Naive B cell (primary cell): ENCODE results near the gene MBP. TPM values are rescaled to one million over a fixed set of nuclear protein-coding genes. Genes with fewer than 3 reads are reported as not detected.

ENCODE experiments used
- ATAC-seq, 2 donors: fragments of 150-1000 bp; cut with Tn5 transposase; 2 replicates each; pipeline ENCODE4 v1.10.0; 2021; ENCODE audit warnings: low read depth in 2 of 2, mild to moderate bottlenecking in 2 of 2, moderate library complexity in 2 of 2
- DNase-seq: peaks from one replicate; pipeline ENCODE4 v3.0.0; 2022
- H3K27ac Mint-ChIP-seq, 6 donors: one replicate each; pipeline ENCODE4 v1.8.0; 2020 to 2022; ENCODE audit warnings: mild to moderate bottlenecking in 6 of 6, mixed read lengths in 6 of 6, moderate library complexity in 5 of 6, inconsistent platforms in 2 of 6
- H3K27me3 Mint-ChIP-seq, 3 donors: one replicate each; pipeline ENCODE4 v1.8.0; 2021 to 2022; ENCODE audit warnings: mixed read lengths in 3 of 3, mild to moderate bottlenecking in 1 of 3
- H3K36me3 Mint-ChIP-seq, 2 donors: one replicate each; pipeline ENCODE4 v1.8.0; 2020 to 2022; ENCODE audit warnings: mixed read lengths in 2 of 2, inconsistent platforms in 1 of 2, mild to moderate bottlenecking in 1 of 2
- H3K4me1 Mint-ChIP-seq, 3 donors: one replicate each; pipeline ENCODE4 v1.8.0; 2020 to 2022; ENCODE audit warnings: mixed read lengths in 3 of 3, inconsistent platforms in 1 of 3, mild to moderate bottlenecking in 1 of 3, moderate library complexity in 1 of 3
- H3K4me3 Mint-ChIP-seq, 8 donors: one replicate each; pipeline ENCODE4 v1.8.0; 2020 to 2022; ENCODE audit warnings: mild to moderate bottlenecking in 8 of 8, mixed read lengths in 8 of 8, moderate library complexity in 8 of 8, inconsistent platforms in 2 of 8
- H3K9me3 Mint-ChIP-seq, 7 donors: one replicate each; pipeline ENCODE4 v1.8.0; 2020 to 2022; ENCODE audit warnings: mixed read lengths in 7 of 7, mild to moderate bottlenecking in 5 of 7, inconsistent platforms in 2 of 7, moderate library complexity in 1 of 7
- polyA plus RNA-seq, 6 donors: library from polyadenylated mRNA; unstranded; fragments of 300-500 nt; fragmentation: Illumina TruSeq; gene quantifications; one replicate each; pipeline ENCODE4 v1.2.3, GENCODE V29; 2021; ENCODE audit warnings: low read depth in 6 of 6

Gene MBP
- polyA plus RNA-seq, 6 donors from 2014 or later = 35.4 to 69.2 (median 66.6) TPM

DNA sequence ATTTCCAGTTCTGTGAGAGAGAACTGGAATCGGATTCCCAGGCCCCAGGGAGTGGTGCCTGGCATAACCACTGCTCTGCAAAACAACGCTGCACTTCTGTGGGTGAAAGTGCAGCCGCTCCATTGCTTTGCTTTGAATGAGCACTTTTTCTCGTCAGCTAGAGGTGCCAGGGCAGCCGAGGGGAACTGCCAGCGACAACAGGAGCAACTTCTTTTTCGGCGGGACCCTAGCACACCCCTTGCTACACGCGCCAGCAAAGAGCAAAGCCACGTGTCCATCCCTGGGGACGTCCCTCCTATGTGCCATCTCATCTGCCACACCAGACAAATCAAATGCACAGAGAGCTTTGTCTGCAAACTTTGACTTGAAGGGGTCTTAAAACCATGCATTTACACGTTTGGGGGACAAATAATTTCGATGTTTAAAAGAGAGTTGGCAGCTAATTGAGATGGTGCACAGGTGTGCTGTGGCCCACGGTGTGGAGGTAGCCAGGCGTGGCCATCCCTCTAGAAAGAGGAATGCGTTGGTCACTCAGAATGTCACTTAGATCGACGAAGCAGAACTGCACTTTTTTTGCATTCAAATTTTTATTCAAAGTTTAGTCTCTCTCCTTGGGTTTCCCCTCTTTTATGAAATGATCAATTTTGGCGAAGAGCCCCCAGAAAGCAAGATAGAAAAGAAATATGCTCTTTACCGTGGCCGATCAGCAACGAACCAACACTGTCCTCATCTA is 151.8 kb downstream of the MBP start:
- Mint-ChIP-seq H3K9me3 (peaks cover 0 to 2% (median 0%) of the 10 kb centered on the region in 7 donors), H3K4me3 (peak overlapping the region; percentile 30 to 73 (median 64)), H3K27ac (peak overlapping the region; percentile 75 to 99 (median 98)), H3K27me3 (no peaks in the 10 kb centered on the region), H3K36me3 (peaks cover 5 to 9% of the 10 kb centered on the region in 2 donors), H3K4me1 (peaks cover 52 to 68% (median 52%) of the 10 kb centered on the region in 3 donors)
- DNase-seq (peak; percentile 50), ATAC-seq (peak; percentile 53 to 66)

DNA sequence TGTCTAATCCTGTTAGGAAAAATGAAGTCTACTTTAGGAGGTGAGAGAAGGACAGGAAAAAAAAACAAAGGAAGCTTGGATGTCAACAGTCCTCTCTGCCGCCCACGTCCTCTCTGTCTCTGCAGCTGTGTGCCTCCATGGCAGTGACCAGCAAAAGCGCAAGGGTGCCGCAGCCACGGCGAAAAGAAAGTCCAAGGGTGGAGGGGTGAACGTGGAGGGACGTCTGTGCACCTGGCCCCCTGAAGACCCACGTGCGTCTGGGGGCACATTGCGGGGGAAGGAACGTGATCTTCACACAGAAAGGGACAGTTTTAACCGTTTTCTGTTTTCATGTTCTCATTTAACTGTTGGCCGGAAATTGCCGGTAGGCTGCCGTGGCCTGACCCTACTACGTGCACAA is 152.7 kb downstream of the MBP start:
- ATAC-seq = no peak
- no peaks in the 10 kb centered on the region for H3K27me3 Mint-ChIP-seq
- H3K9me3 Mint-ChIP-seq = peaks cover 0 to 2% (median 0%) of the 10 kb centered on the region in 7 donors
- H3K36me3 Mint-ChIP-seq = peaks cover 5 to 9% of the 10 kb centered on the region in 2 donors
- H3K4me3 Mint-ChIP-seq = peak overlapping the region in 5 of 8 donors; percentile 10 to 62 (median 55)
- no peak for DNase-seq
- H3K4me1 Mint-ChIP-seq = peaks cover 52 to 68% (median 52%) of the 10 kb centered on the region in 3 donors
- H3K27ac Mint-ChIP-seq = peak overlapping the region; percentile 49 to 99 (median 92)

DNA sequence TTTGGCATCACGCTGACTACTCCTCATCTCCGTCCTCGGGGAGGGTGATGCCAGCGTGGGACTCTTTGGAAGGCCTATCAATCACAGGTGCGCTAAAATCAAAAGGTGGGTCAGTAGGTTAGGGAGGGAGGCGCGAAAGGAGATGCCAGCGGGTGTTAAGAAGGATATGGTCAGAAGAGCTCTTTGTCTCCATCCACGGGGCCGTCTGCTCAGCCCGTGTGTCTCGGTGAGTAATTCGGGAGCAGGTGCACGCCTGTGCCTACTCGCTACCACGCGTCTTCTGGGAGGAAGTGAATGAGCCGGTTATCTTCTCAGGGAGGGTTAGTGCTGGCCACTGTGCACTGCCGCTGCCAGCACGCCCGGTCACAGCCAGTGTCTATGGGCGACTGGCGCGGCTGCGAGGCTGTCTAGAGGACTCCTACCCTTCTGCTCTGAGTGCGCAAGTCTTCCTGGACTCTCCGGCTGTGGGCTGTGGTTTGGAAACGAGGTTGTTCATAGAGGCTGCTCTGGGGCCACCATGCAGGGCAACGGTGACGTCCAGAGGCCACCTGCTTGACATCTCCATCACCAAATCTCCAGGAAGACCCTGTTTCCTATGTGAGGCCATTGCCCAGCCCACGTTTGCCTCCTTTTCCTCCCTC is 153.4 kb downstream of the MBP start:
- Mint-ChIP-seq H3K36me3 (peaks cover 5 to 9% of the 10 kb centered on the region in 2 donors), H3K9me3 (peaks cover 0 to 2% (median 0%) of the 10 kb centered on the region in 7 donors), H3K4me1 (peaks cover 52 to 68% (median 52%) of the 10 kb centered on the region in 3 donors), H3K4me3 (peak overlapping the region; percentile 19 to 86 (median 73)), H3K27me3 (no peaks in the 10 kb centered on the region), H3K27ac (peak overlapping the region; percentile 88 to 99 (median 93))
- ATAC-seq (no peak), DNase-seq (no peak)

- peak overlapping the region; percentile 19 to 86 (median 73) for H3K4me3 Mint-ChIP-seq
- peaks cover 0 to 2% (median 0%) of the 10 kb centered on the region in 7 donors for H3K9me3 Mint-ChIP-seq
- peak; percentile 35 for DNase-seq
- no peaks in the 10 kb centered on the region for H3K27me3 Mint-ChIP-seq
- peak overlapping the region; percentile 90 to 99 (median 93) for H3K27ac Mint-ChIP-seq
- peak; percentile 20 to 41 for ATAC-seq
- H3K36me3 Mint-ChIP-seq = peaks cover 5 to 9% of the 10 kb centered on the region in 2 donors
- H3K4me1 Mint-ChIP-seq = peaks cover 51 to 68% (median 52%) of the 10 kb centered on the region in 3 donors
Observed at GRCh38 chr18:76978616-76979015, 154.0 kb downstream of the MBP start.

DNA sequence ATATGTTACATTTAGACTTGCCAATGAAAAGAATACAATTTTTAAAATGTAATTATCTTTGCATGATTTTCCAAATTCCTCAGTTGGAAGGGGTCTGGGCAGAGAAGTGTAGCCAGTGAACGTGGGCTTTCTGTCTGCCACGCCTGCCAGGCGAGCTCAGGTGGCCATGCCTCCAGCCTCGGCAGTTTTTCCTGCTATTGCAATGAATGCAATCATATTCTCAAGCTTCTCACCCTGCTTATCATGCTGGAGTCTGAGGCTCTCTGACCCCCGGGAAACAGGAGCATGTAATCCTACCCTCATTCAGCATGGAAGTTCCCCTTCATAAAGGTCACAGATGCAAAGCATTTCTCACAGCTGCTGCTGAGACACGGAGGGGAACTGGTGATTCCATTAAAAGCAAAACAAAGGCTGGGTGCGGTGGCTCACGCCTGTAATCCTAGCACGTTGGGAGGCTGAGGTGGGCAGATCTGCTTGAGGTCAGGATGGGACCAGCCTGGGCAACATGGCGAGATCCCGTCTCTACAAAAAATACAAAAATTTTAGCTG is 154.8 kb downstream of the MBP start:
- peaks cover 5 to 9% of the 10 kb centered on the region in 2 donors for H3K36me3 Mint-ChIP-seq
- no peak for ATAC-seq
- no peaks in the 10 kb centered on the region for H3K27me3 Mint-ChIP-seq
- peaks cover 44 to 59% (median 45%) of the 10 kb centered on the region in 3 donors for H3K4me1 Mint-ChIP-seq
- no peak for DNase-seq
- H3K9me3 Mint-ChIP-seq = peaks cover 0 to 2% (median 0%) of the 10 kb centered on the region in 7 donors
- peak overlapping the region in 4 of 8 donors; percentile 4 to 79 (median 32) for H3K4me3 Mint-ChIP-seq
- H3K27ac Mint-ChIP-seq = peak overlapping the region in 4 of 6 donors; percentile 22 to 99 (median 91)

DNA sequence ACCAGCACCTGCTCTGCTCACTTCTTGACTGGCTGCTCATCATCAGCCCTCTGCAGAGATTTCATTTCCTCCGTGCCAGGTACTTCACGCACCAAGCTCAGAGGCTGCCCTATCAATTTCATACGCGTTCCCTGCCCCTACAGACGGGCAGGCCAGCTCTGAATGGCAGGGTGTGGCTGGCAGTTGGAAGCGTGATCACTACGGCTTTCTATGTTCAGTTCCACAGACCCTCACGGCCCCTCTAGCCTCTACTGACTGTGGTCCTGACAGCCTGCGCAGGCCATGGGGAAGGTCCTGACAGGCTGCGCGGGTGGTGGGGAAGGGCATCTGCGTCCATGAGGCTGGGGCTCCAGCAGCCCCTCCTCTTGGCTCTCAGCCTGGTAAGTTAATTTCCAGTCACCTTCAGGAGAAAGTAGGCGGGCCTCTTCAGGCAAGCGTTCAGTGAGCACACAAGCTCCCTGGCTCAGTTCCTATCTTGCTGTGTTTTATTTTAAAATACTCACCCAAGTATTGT is 155.4 kb downstream of the MBP start:
- ATAC-seq (no peak), DNase-seq (no peak)
- Mint-ChIP-seq H3K27ac (peak overlapping the region in 3 of 6 donors; percentile 15 to 99 (median 56)), H3K4me1 (peaks cover 40 to 53% (median 43%) of the 10 kb centered on the region in 3 donors), H3K4me3 (peak overlapping the region in 3 of 8 donors; percentile 8 to 57 (median 29)), H3K27me3 (no peaks in the 10 kb centered on the region), H3K36me3 (peaks cover 5 to 9% of the 10 kb centered on the region in 2 donors), H3K9me3 (peaks cover 0 to 2% (median 0%) of the 10 kb centered on the region in 7 donors)

DNA sequence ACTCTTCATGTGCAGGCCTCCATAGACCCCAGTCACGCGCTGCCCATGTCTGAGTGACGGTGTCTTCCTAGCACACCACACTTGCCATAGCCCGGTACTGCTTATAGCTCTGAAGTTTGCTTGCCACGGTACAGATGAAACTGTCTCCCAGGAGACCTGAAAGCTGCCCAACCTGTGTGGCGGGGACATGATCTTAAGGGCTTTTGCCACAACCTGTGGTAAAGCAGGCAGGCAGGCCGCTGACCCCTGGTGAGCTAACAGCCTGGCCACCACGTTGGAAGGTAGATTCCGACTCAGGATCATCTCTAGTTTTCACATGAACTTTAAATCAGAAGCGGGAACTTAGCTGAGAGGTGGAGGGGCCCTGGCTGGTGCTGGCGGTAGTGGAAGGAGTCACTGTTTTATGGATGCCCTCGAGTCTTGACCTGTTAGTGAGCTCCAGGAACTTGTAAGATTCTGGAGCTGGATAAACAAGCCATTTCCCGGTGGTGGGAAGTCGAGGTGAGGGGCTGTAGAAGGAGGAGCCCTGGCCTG is 156.9 kb downstream of the MBP start:
- Mint-ChIP-seq H3K27me3 (no peaks in the 10 kb centered on the region), H3K4me1 (peaks cover 37 to 48% (median 38%) of the 10 kb centered on the region in 3 donors), H3K4me3 (no peak overlapping the region), H3K36me3 (peaks cover 5 to 9% of the 10 kb centered on the region in 2 donors), H3K27ac (peak overlapping the region in 2 of 6 donors; percentile 4 to 45), H3K9me3 (peaks cover 0 to 2% (median 0%) of the 10 kb centered on the region in 7 donors)
- ATAC-seq (no peak), DNase-seq (no peak)

GRCh38 chr18:76974386-76974785 is 158.2 kb downstream of the MBP start:
- Mint-ChIP-seq H3K4me3 (no peak overlapping the region), H3K36me3 (peaks cover 5 to 9% of the 10 kb centered on the region in 2 donors), H3K9me3 (peaks cover 0 to 2% (median 0%) of the 10 kb centered on the region in 7 donors), H3K4me1 (peaks cover 28 to 38% (median 30%) of the 10 kb centered on the region in 3 donors), H3K27ac (peak overlapping the region in 2 of 6 donors; percentile 8 to 65), H3K27me3 (no peaks in the 10 kb centered on the region)
- DNase-seq (no peak), ATAC-seq (no peak)

DNA sequence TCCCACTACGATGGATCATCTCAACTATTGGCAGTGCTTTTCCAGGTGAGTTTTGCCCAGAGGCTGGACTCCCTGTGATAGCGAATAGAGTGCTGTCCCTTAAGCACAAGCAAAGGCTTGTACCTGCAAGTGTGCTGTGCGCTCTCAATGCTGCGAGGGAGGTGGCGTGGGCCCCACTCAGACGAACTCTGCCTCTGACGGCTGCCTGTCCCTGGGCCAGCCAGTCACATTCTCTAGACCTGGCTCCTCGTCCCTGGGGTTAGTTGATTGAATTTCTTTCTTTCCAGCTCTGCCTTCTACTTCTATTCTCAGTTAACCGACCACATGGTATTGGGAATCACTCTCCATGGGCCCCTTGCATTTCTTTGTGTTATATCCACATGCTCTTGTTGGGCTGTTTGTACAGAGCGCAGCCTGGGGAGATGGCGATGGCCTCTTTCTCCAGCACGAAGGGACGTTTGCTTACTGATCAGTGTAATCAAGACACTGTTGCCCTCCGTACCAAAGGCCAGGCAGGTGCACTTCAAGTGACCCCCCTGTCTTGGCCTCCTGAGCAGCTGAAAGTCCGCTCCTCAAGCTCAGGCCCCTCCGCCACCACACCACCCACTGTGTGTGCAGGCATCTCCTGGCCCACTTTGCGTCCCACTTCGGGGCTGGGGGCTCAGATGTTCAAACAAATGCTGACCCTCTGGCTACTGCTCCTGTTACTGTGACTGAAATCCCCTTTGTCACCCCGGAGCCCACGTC is 158.9 kb downstream of the MBP start:
- peak overlapping the region in 1 of 6 donors; percentile 38 for H3K27ac Mint-ChIP-seq
- no peaks in the 10 kb centered on the region for H3K27me3 Mint-ChIP-seq
- DNase-seq (no peak), ATAC-seq (no peak)
- peaks cover under 1 to 2% of the 10 kb centered on the region in 2 donors for H3K36me3 Mint-ChIP-seq
- peaks cover 21 to 31% (median 23%) of the 10 kb centered on the region in 3 donors for H3K4me1 Mint-ChIP-seq
- H3K9me3 Mint-ChIP-seq = no peaks in the 10 kb centered on the region
- H3K4me3 Mint-ChIP-seq = no peak overlapping the region

DNA sequence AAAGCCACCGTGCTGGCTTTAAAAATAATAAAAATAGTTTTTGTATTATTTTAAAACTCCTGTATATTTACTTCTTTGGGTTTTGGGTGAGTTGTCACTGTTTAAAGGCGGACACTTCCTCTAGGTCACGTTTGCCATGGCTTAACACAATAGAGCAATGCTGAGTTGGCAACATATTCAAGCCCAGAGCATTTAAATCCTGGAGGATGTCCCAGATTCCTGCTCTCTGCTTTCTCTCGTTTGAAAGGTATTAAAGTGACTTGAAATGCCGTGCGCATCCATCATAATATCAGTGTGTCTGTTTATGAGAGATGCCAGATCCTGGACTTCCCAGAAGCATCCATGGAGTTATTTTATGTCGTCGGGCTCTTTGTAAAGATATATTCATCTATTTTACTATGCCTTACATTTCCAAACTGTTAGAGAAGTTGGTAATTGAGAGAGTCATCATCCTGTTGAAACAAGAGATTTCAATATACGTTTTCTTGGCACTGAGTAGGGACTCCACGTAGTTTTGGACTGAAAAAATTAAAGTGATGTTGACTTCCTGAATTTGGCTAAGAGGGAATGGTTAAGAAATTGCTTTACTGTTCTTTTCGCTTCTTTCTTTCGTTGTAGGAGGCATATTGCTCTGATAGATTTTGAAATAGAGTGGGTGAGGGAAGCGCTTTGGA is 159.6 kb downstream of the MBP start:
- Mint-ChIP-seq H3K36me3 (no peaks in the 10 kb centered on the region), H3K27ac (peak overlapping the region in 2 of 6 donors; percentile 31 to 44), H3K27me3 (no peaks in the 10 kb centered on the region), H3K4me1 (peaks cover 17 to 24% (median 19%) of the 10 kb centered on the region in 3 donors), H3K9me3 (no peaks in the 10 kb centered on the region), H3K4me3 (no peak overlapping the region)
- DNase-seq = no peak
- ATAC-seq = no peak

DNA sequence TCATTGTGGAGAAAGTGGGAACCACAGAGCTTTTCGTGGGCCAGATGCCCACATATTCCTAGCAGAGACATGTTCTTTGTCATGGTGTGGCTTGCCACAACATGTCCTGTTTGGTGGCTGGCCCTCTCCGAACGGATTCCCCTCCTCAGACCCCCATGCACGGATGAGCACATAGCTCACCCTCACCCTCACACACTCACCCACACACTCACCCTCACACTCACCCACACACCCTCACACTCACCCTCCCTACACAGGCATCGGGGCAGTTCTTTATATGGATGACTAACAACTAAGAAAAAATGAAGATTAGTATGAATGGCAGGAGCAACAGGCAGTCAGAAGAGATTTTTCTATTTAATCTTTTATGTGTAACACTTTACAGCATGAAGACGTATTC is 160.3 kb downstream of the MBP start:
- no peak for ATAC-seq
- no peak for DNase-seq
- Mint-ChIP-seq H3K27ac (peak overlapping the region in 1 of 6 donors; percentile 14), H3K4me3 (no peak overlapping the region), H3K36me3 (no peaks in the 10 kb centered on the region), H3K9me3 (no peaks in the 10 kb centered on the region), H3K27me3 (no peaks in the 10 kb centered on the region), H3K4me1 (peaks cover 14 to 17% (median 16%) of the 10 kb centered on the region in 3 donors)
